H1 (cell line): ENCODE results near the gene PIK3R3. TPM values are rescaled to one million over a fixed set of nuclear protein-coding genes. Genes with fewer than 3 reads are reported as not detected.

Experiments
- CTCF ChIA-PET: fragments of 300-600 bp; sonication (Branson Sonifier 250); formaldehyde crosslinking; loops from one replicate; lab custom pipeline; 2021; ENCODE audit not compliant: partially characterized antibody; lab: Charles Lee
- POLR2A ChIA-PET: fragments of 300-600 bp; sonication (Branson Sonifier 250); formaldehyde crosslinking; loops from one replicate; lab custom pipeline; 2021; ENCODE audit warnings: inconsistent platforms; ENCODE audit not compliant: partially characterized antibody; lab: Charles Lee
- DNase-seq, 2 experiments: peaks; one replicate each; pipeline versions ENCODE4 v3.0.0 to v3.0.0-alpha.2; 2010 to 2022; ENCODE audit warnings: low spot score in 2 of 2, low read depth in 1 of 2, mixed read lengths in 1 of 2
- FAIRE-seq: peaks from 2 replicates; lab custom pipeline; 2011; peaks lifted over from hg19 to GRCh38; lab: Jason Lieb, UNC
- H2AFZ ChIP-seq: 2 replicates; pipeline ENCODE4 v1.8.1; 2012; ENCODE audit warnings: low read length, inconsistent platforms
- H2AK5ac ChIP-seq: 2 replicates; pipeline ENCODE4 v1.6.1; 2013; ENCODE audit warnings: low read depth, low read length
- H2BK120ac ChIP-seq: replicated peaks from 2 replicates; pipeline ENCODE3; 2013; ENCODE audit warnings: low read depth, low read length, inconsistent platforms
- H2BK12ac ChIP-seq: 2 replicates; pipeline ENCODE4 v1.6.1; 2013; ENCODE audit warnings: low read depth, low read length
- H2BK15ac ChIP-seq: 2 replicates; pipeline ENCODE4 v1.6.1; 2013; ENCODE audit warnings: low read length
- H2BK20ac ChIP-seq: 2 replicates; pipeline ENCODE4 v1.6.1; 2013; ENCODE audit warnings: low read length
- H2BK5ac ChIP-seq: 2 replicates; pipeline ENCODE4 v1.6.1; 2013; ENCODE audit warnings: low read depth, low read length
- H3K14ac ChIP-seq: 2 replicates; pipeline ENCODE4 v1.6.1; 2013; ENCODE audit warnings: inconsistent platforms; ENCODE audit not compliant: insufficient read length
- H3K18ac ChIP-seq: 2 replicates; pipeline ENCODE4 v1.6.1; 2013; ENCODE audit warnings: low read length; ENCODE audit errors: extremely low read depth
- H3K23ac ChIP-seq: 2 replicates; pipeline ENCODE4 v1.6.1; 2013; ENCODE audit warnings: inconsistent platforms; ENCODE audit not compliant: insufficient read length
- H3K23me2 ChIP-seq: 2 replicates; pipeline ENCODE4 v1.6.1; 2013; ENCODE audit warnings: low read depth, low read length
- H3K27ac ChIP-seq: 2 replicates; pipeline ENCODE4 v1.6.1; 2011; ENCODE audit warnings: low read depth, low read length, inconsistent platforms
- H3K27me3 ChIP-seq, 4 experiments: replicated peaks in 1 of 4; 1 replicate in 1 of 4; 2 replicates in 3 of 4; pipeline versions ENCODE4 v1.6.1 to v1.8.1; 2011 to 2013; ENCODE audit warnings: low read length in 3 of 4, mild to moderate bottlenecking in 3 of 4, inconsistent platforms in 2 of 4, mixed read lengths in 2 of 4, moderate library complexity in 1 of 4; ENCODE audit not compliant: control insufficient read depth in 3 of 4, insufficient read depth in 3 of 4; ENCODE audit errors: extremely low read depth in 1 of 4
- H3K36me3 ChIP-seq, 4 experiments: 2 replicates each; pipeline versions ENCODE4 v1.6.1 to v1.8.1; 2011 to 2013; ENCODE audit warnings: mild to moderate bottlenecking in 4 of 4, low read length in 3 of 4, moderate library complexity in 2 of 4, control low read depth in 1 of 4, inconsistent platforms in 1 of 4; ENCODE audit not compliant: insufficient read depth in 4 of 4, control insufficient read depth in 2 of 4
- H3K4ac ChIP-seq: replicated peaks from 2 replicates; pipeline ENCODE3; 2013; ENCODE audit warnings: low read length, low read depth, mixed read lengths, inconsistent platforms; ENCODE audit not compliant: insufficient read length
- H3K4me1 ChIP-seq, 4 experiments: replicated peaks in 1 of 4; 1 replicate in 1 of 4; 2 replicates in 3 of 4; pipeline versions ENCODE4 v1.6.1 to v1.8.1; 2011 to 2013; ENCODE audit warnings: low read length in 3 of 4, inconsistent platforms in 2 of 4, mixed read lengths in 1 of 4; ENCODE audit not compliant: insufficient read depth in 4 of 4, control insufficient read depth in 3 of 4
- H3K4me2 ChIP-seq, 2 experiments: 2 replicates each; pipeline versions ENCODE4 v1.6.1 to v1.8.1; 2011 to 2013; ENCODE audit warnings: low read depth in 2 of 2, low read length in 2 of 2, control low read depth in 1 of 2, inconsistent platforms in 1 of 2, mild to moderate bottlenecking in 1 of 2; ENCODE audit not compliant: insufficient read depth in 1 of 2
- H3K4me3 ChIP-seq, 4 experiments: fragments of 200-600, 300-600 bp in 1 of 4; sonication (generic), shearing (Covaris generic), sonication (Bioruptor Twin) in 1 of 4; 2 replicates each; pipeline versions ENCODE4 v1.5.1 to v1.8.1; 2011 to 2016; ENCODE audit warnings: low read length in 4 of 4, low read depth in 3 of 4, control low read depth in 2 of 4, inconsistent platforms in 2 of 4, mild to moderate bottlenecking in 2 of 4, mixed read lengths in 1 of 4, moderate library complexity in 1 of 4; ENCODE audit not compliant: insufficient read depth in 2 of 4; ENCODE audit errors: extremely low read depth in 1 of 4
- H3K56ac ChIP-seq: replicated peaks from 2 replicates; pipeline ENCODE3; 2013; ENCODE audit warnings: low read depth, mild to moderate bottlenecking, mixed read lengths, low read length, inconsistent platforms; ENCODE audit not compliant: insufficient read length
- H3K79me1 ChIP-seq: 2 replicates; pipeline ENCODE4 v1.6.1; 2013; ENCODE audit warnings: low read depth, low read length, control low read depth
- H3K79me2 ChIP-seq, 2 experiments: 2 replicates each; pipeline versions ENCODE4 v1.6.1 to v1.8.1; 2012 to 2013; ENCODE audit warnings: low read length in 2 of 2, mild to moderate bottlenecking in 2 of 2, inconsistent platforms in 1 of 2; ENCODE audit not compliant: insufficient read depth in 2 of 2, control insufficient read depth in 1 of 2
- H3K9ac ChIP-seq, 4 experiments: replicated peaks in 1 of 4; 1 replicate in 1 of 4; 2 replicates in 3 of 4; pipeline versions ENCODE4 v1.6.1 to v1.8.1; 2011 to 2013; ENCODE audit warnings: low read depth in 3 of 4, low read length in 3 of 4, control low read depth in 2 of 4, mild to moderate bottlenecking in 2 of 4, moderate library complexity in 2 of 4, inconsistent platforms in 1 of 4; ENCODE audit errors: extremely low read depth in 1 of 4
- H3K9me3 ChIP-seq, 2 experiments: 2 replicates each; pipeline versions ENCODE4 v1.6.1 to v1.8.1; 2012 to 2013; ENCODE audit warnings: mild to moderate bottlenecking in 2 of 2, moderate library complexity in 2 of 2, control low read depth in 1 of 2, inconsistent platforms in 1 of 2, low read depth in 1 of 2, low read length in 1 of 2, mixed read lengths in 1 of 2; ENCODE audit not compliant: insufficient read depth in 2 of 2
- H4K20me1 ChIP-seq, 2 experiments: replicated peaks in 1 of 2; 2 replicates each; pipeline versions ENCODE3 to v1.8.1; 2011 to 2013; ENCODE audit warnings: inconsistent platforms in 2 of 2, low read length in 2 of 2, mild to moderate bottlenecking in 1 of 2; ENCODE audit not compliant: insufficient read depth in 2 of 2, control insufficient read depth in 1 of 2
- H4K5ac ChIP-seq: 2 replicates; pipeline ENCODE4 v1.6.1; 2013; ENCODE audit warnings: low read length, low read depth, mixed read lengths, inconsistent platforms; ENCODE audit not compliant: insufficient read length
- H4K8ac ChIP-seq: 2 replicates; pipeline ENCODE4 v1.8.0; 2013; ENCODE audit warnings: mild to moderate bottlenecking, moderate library complexity, low read length, inconsistent platforms; ENCODE audit not compliant: insufficient read depth; ENCODE audit errors: extremely low read depth
- H4K91ac ChIP-seq: replicated peaks from 2 replicates; pipeline ENCODE3; 2013; ENCODE audit warnings: low read length, mixed read lengths, inconsistent platforms; ENCODE audit not compliant: insufficient read length
- ASH2L ChIP-seq: fragments of 200-600, 300-600 bp; sonication (generic); IDR thresholded peaks from one replicate; pipeline ENCODE4 v1.7.1; 2017; ENCODE audit warnings: low read length
- WGBS, 2 experiments: shearing (Covaris generic) in 1 of 2; methylation state at CpG; one replicate each; pipeline versions ENCODE4 v1.1.6 to v1.1.7; 2013 to 2015; ENCODE audit warnings: low lambda C conversion rate in 2 of 2, mixed read lengths in 2 of 2, inconsistent platforms in 1 of 2, low coverage in 1 of 2, missing lambda C conversion rate in 1 of 2; ENCODE audit not compliant: insufficient replicate concordance in 2 of 2, insufficient coverage in 1 of 2, insufficient read length in 1 of 2; ENCODE audit errors: extremely low coverage in 1 of 2, missing lambda C conversion rate in 1 of 2; 5-methylcytosine and 5-hydroxymethylcytosine counted together
- polyA plus RNA-seq, 7 experiments: library from polyadenylated mRNA; depleted of rRNA in 3 of 7; stranded (reverse) in 5 of 7; unstranded in 2 of 7; fragments of >200 nt in 5 of 7; fragments of 200-250 nt in 2 of 7; gene quantifications; 1 replicate in 5 of 7; 2 replicates in 1 of 7; 4 replicates in 1 of 7; pipeline versions ENCODE4 v1.2.1 to v1.2.3, GENCODE V29; 2011 to 2013; ENCODE audit warnings: missing spikeins in 2 of 7, mixed read lengths in 2 of 7
- total RNA-seq: library from RNA; stranded (reverse); fragmentation: NEBNext Ultra II Directional; extraction: Animal tissue kit (Norgen Biotek cat#: 25700); gene quantifications from 2 replicates; pipeline ENCODE4 v1.2.1, GENCODE V29; 2021
- TF ChIP-seq, protein P1 (sequence below), 3 experiments: IDR thresholded peaks; 1 replicate in 2 of 3; 2 replicates in 1 of 3; pipeline versions ENCODE4 v1.5.1 to v1.6.1; 2011; ENCODE audit warnings: low read length in 3 of 3, mild to moderate bottlenecking in 3 of 3, inconsistent platforms in 2 of 3, low read depth in 1 of 3, moderate library complexity in 1 of 3; ENCODE audit not compliant: insufficient read depth in 1 of 3; ENCODE audit errors: control extremely low read depth in 1 of 3

The PIK3R3 gene
- total and polyA plus RNA-seq, 2 of the 8 experiments (the other 6 are each of a cell fraction or from before 2014, with no cell fraction given), result 5.3 to 13.6 TPM

DNA sequence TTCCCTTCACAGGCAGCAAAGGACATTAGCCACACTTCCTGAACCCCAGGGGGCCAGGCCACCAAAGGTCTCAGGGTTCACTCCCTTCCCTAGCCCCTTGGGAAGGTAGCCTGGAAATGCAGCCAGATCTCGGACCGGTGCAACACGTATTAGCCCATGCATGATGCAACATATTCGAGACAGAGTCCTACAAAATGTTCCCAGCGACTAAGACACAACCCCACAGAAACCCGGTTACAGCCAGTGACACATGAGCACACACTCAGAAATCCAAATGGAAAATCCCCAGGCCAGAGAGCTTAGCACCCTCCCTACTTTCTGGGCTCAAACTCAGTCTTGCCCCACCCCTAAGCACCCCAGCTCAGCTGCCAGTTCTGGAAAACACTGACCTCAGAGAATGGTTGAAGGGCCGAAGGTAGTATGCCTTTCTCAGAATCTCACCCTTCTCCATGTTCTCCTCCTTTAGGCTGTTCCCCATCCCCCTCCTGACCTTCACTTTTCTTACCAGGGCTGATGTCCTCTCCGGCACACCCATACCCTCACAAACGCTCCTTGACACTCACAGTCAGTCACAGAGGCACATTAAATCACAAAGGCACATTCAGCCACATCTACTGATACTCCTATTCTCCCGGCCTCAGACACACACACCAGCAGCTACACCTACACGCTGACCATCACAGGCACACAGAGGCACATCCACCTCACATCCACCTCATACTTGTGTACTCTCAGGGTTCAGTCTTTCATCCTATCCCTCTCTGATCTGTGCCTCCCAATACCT lies 42.2 kb upstream of the PIK3R3 start, which contains the start of gene TSPAN1:
Gene TSPAN1 (plus strand): TSS at position 640 of the 784 bp plus-strand sequence. CDS start 6,021 bp downstream, outside the sequence.
- 0 out of 2 replicates have a peak, but pooled peaks cover 3% of the 10 kb centered on the region for H3K79me1 ChIP-seq
- no peak for FAIRE-seq
- no peak within 1 kb of the TSS for H3K14ac ChIP-seq
- ChIA-PET POLR2A (interaction anchor here (0.8 to 1.2 kb wide), 2 partner anchors 35 to 138 kb away, joined by 3 read pairs; no protein-coding TSS in a partner anchor), CTCF (interaction anchor here (0.6 to 8.7 kb wide), 4 partner anchors 13 to 659 kb away, joined by 3 to 67 read pairs (median 8); no protein-coding TSS in a partner anchor)
- no peak within 1 kb of the TSS for H2AK5ac ChIP-seq
- H4K8ac ChIP-seq, result no peak within 1 kb of the TSS
- H4K5ac ChIP-seq, result no peak within 1 kb of the TSS
- H3K4me2 ChIP-seq, result 0 out of 4 replicates have a peak within 1 kb of the TSS, but pooled peaks of 1 of the 2 experiments have one; percentile 15
- H2BK12ac ChIP-seq, result peak within 1 kb of the TSS; percentile 89
- H4K91ac ChIP-seq, result no peak within 1 kb of the TSS
- DNase-seq, result no peak
- no peak within 1 kb of the TSS for H3K56ac ChIP-seq
- peak within 1 kb of the TSS; percentile 24; the same call in 1 of the 2 replicates for H2AFZ ChIP-seq
- H3K79me2 ChIP-seq, result no peaks in the 10 kb centered on the region
- peak within 1 kb of the TSS; percentile 42 for H3K4ac ChIP-seq
- H3K23me2 ChIP-seq, result peaks cover under 1% of the 10 kb centered on the region; the same call in 1 of the 2 replicates
- 0 out of 2 replicates have a peak within 1 kb of the TSS, but pooled peaks have one; percentile 71 for H2BK5ac ChIP-seq
- H3K4me3 ChIP-seq, result no peak within 1 kb of the TSS
- no peak within 1 kb of the TSS for H3K27ac ChIP-seq
- H3K23ac ChIP-seq, result no peak within 1 kb of the TSS
- H4K20me1 ChIP-seq, result peaks cover 0 to 1% of the 10 kb centered on the region in 2 experiments
- H2BK15ac ChIP-seq, result 0 out of 2 replicates have a peak within 1 kb of the TSS, but pooled peaks have one; percentile 88
- H3K36me3 ChIP-seq, result no peaks in the 10 kb centered on the region
- 85% methylated on average over 11 of the region's 11 CpGs; no CpG with 5 or more reads in 1 of the 2 experiments for WGBS, 2 experiments
- peak; percentile 20 for TF ChIP-seq ASH2L
- TF ChIP-seq, protein P1, sequence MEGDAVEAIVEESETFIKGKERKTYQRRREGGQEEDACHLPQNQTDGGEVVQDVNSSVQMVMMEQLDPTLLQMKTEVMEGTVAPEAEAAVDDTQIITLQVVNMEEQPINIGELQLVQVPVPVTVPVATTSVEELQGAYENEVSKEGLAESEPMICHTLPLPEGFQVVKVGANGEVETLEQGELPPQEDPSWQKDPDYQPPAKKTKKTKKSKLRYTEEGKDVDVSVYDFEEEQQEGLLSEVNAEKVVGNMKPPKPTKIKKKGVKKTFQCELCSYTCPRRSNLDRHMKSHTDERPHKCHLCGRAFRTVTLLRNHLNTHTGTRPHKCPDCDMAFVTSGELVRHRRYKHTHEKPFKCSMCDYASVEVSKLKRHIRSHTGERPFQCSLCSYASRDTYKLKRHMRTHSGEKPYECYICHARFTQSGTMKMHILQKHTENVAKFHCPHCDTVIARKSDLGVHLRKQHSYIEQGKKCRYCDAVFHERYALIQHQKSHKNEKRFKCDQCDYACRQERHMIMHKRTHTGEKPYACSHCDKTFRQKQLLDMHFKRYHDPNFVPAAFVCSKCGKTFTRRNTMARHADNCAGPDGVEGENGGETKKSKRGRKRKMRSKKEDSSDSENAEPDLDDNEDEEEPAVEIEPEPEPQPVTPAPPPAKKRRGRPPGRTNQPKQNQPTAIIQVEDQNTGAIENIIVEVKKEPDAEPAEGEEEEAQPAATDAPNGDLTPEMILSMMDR (IDR thresholded peaks at IDR 0.05; ENCODE audit: control extremely low read depth in 1 of 3, insufficient read depth in 1 of 3, low read depth in 1 of 3, low read length in 3 of 3), result no peak
- no peak within 1 kb of the TSS for H3K9ac ChIP-seq
- H3K18ac ChIP-seq, result peak within 1 kb of the TSS; percentile 15; the same call in 1 of the 2 replicates
- no peak within 1 kb of the TSS for H2BK120ac ChIP-seq
- H3K4me1 ChIP-seq, result peaks cover 3 to 19% (median 12%) of the 10 kb centered on the region in 4 experiments
- no peaks in the 10 kb centered on the region; a peak in 1 of 7 replicates for H3K27me3 ChIP-seq
- H2BK20ac ChIP-seq, result peak within 1 kb of the TSS; percentile 52; the same call in 1 of the 2 replicates
- H3K9me3 ChIP-seq, result no peaks in the 10 kb centered on the region
